H9 (cell line): ENCODE measurements around the gene PGAP6. TPM values are rescaled to one million over a fixed set of nuclear protein-coding genes. Genes with fewer than 3 reads are reported as not detected.

Experiments used
- DNase-seq: peaks from one replicate; pipeline ENCODE4 v3.0.0-alpha.2; 2017
- H2AFZ ChIP-seq: one replicate; pipeline ENCODE4 v1.6.1; 2013; ENCODE audit warnings: mild to moderate bottlenecking, low read length, control low read depth, moderate library complexity
- H2AK5ac ChIP-seq: 2 replicates; pipeline ENCODE4 v1.6.1; 2013; ENCODE audit warnings: low read length, control low read depth, mixed read lengths; ENCODE audit not compliant: insufficient read length
- H2BK120ac ChIP-seq: one replicate; pipeline ENCODE4 v1.6.1; 2013; ENCODE audit warnings: low read depth, mild to moderate bottlenecking, low read length, control low read depth, inconsistent platforms; ENCODE audit not compliant: poor library complexity, severe bottlenecking
- H2BK12ac ChIP-seq: 2 replicates; pipeline ENCODE4 v1.6.1; 2013; ENCODE audit warnings: low read length, control low read depth, mixed read lengths, low read depth; ENCODE audit not compliant: insufficient read length
- H2BK15ac ChIP-seq: 2 replicates; pipeline ENCODE4 v1.6.1; 2013; ENCODE audit warnings: low read depth, low read length, control low read depth
- H2BK20ac ChIP-seq: one replicate; pipeline ENCODE4 v1.6.1; 2013; ENCODE audit warnings: low read depth, mild to moderate bottlenecking, low read length, control low read depth, inconsistent platforms; ENCODE audit not compliant: poor library complexity, severe bottlenecking
- H2BK5ac ChIP-seq: 2 replicates; pipeline ENCODE4 v1.6.1; 2013; ENCODE audit warnings: low read length, control low read depth, mixed read lengths; ENCODE audit not compliant: insufficient read length
- H3K14ac ChIP-seq: 2 replicates; pipeline ENCODE4 v1.6.1; 2013; ENCODE audit warnings: low read length, control low read depth; ENCODE audit not compliant: insufficient read depth
- H3K18ac ChIP-seq: 2 replicates; pipeline ENCODE4 v1.6.1; 2013; ENCODE audit warnings: low read depth, mild to moderate bottlenecking, mixed read lengths, low read length, control low read depth; ENCODE audit not compliant: insufficient read length
- H3K23ac ChIP-seq: 2 replicates; pipeline ENCODE4 v1.6.1; 2013; ENCODE audit warnings: low read length, control low read depth, mixed read lengths, low read depth; ENCODE audit not compliant: insufficient read length
- H3K23me2 ChIP-seq: 2 replicates; pipeline ENCODE4 v1.6.1; 2013; ENCODE audit warnings: low read depth, mild to moderate bottlenecking, mixed read lengths, low read length, control low read depth; ENCODE audit not compliant: insufficient read length, poor library complexity, severe bottlenecking
- H3K27ac ChIP-seq: 2 replicates; pipeline ENCODE4 v1.5.1; 2013; ENCODE audit warnings: low read length, control low read depth, mixed read lengths, low read depth; ENCODE audit not compliant: insufficient read length
- H3K27me3 ChIP-seq: 2 replicates; pipeline ENCODE4 v1.6.1; 2013; ENCODE audit warnings: low read length, control low read depth, inconsistent platforms; ENCODE audit not compliant: insufficient read depth
- H3K4ac ChIP-seq: 2 replicates; pipeline ENCODE4 v1.6.1; 2013; ENCODE audit warnings: low read depth, mild to moderate bottlenecking, control low read depth, inconsistent platforms, low read length, moderate library complexity
- H3K4me1 ChIP-seq: 2 replicates; pipeline ENCODE4 v1.6.1; 2013; ENCODE audit warnings: low read length, control low read depth, inconsistent platforms; ENCODE audit not compliant: insufficient read depth
- H3K4me2 ChIP-seq: 2 replicates; pipeline ENCODE4 v1.6.1; 2013; ENCODE audit warnings: low read length, control low read depth, mixed read lengths; ENCODE audit not compliant: insufficient read length, insufficient read depth
- H3K56ac ChIP-seq: 2 replicates; pipeline ENCODE4 v1.6.1; 2013; ENCODE audit warnings: low read depth, mild to moderate bottlenecking, mixed read lengths, low read length, control low read depth; ENCODE audit not compliant: insufficient read length
- H3K79me1 ChIP-seq: 2 replicates; pipeline ENCODE4 v1.6.1; 2013; ENCODE audit warnings: low read depth, mild to moderate bottlenecking, moderate library complexity, low read length, control low read depth, inconsistent platforms; ENCODE audit not compliant: insufficient read depth, poor library complexity, severe bottlenecking
- H3K79me2 ChIP-seq: 2 replicates; pipeline ENCODE4 v1.6.1; 2013; ENCODE audit warnings: low read length, control low read depth, inconsistent platforms; ENCODE audit not compliant: insufficient read depth
- H3K9ac ChIP-seq: 2 replicates; pipeline ENCODE4 v1.6.1; 2013; ENCODE audit warnings: low read length, control low read depth, mixed read lengths; ENCODE audit not compliant: insufficient read length; ENCODE audit errors: extremely low read depth
- H3K9me3 ChIP-seq: one replicate; pipeline ENCODE4 v1.6.1; 2013; ENCODE audit warnings: low read depth, low read length, inconsistent platforms; ENCODE audit not compliant: control insufficient read depth
- H3T11ph ChIP-seq: one replicate; pipeline ENCODE4 v1.6.1; 2013; ENCODE audit warnings: mild to moderate bottlenecking, low read length, control low read depth, inconsistent platforms
- H4K20me1 ChIP-seq: one replicate; pipeline ENCODE4 v1.6.1; 2013; ENCODE audit not compliant: control insufficient read depth, insufficient read length, insufficient read depth
- H4K5ac ChIP-seq: 2 replicates; pipeline ENCODE4 v1.6.1; 2013; ENCODE audit warnings: low read depth, mild to moderate bottlenecking, mixed read lengths, low read length, control low read depth; ENCODE audit not compliant: insufficient read length
- H4K8ac ChIP-seq: replicated peaks from 2 replicates; pipeline ENCODE4 v1.6.1; 2013; ENCODE audit warnings: low read length, control low read depth, mixed read lengths, low read depth; ENCODE audit not compliant: insufficient read length
- H4K91ac ChIP-seq: 2 replicates; pipeline ENCODE4 v1.6.1; 2013; ENCODE audit warnings: low read depth, mild to moderate bottlenecking, moderate library complexity, mixed read lengths, low read length, control low read depth; ENCODE audit not compliant: insufficient read length
- H3K27ac Mint-ChIP-seq, 3 experiments: 2 replicates in 2 of 3; 3 replicates in 1 of 3; pipeline ENCODE4 v1.8.0; 2020 to 2021; ENCODE audit warnings: mixed read lengths in 3 of 3, mild to moderate bottlenecking in 1 of 3, moderate library complexity in 1 of 3
- H3K27me3 Mint-ChIP-seq: 2 replicates; pipeline ENCODE4 v1.8.0; 2021; ENCODE audit warnings: low read depth, mild to moderate bottlenecking, moderate library complexity, mixed read lengths
- H3K36me3 Mint-ChIP-seq, 3 experiments: 2 replicates in 2 of 3; 3 replicates in 1 of 3; pipeline ENCODE4 v1.8.0; 2020 to 2021; ENCODE audit warnings: low read depth in 3 of 3, mixed read lengths in 3 of 3; ENCODE audit not compliant: insufficient read depth in 1 of 3
- H3K4me1 Mint-ChIP-seq, 2 experiments: 2 replicates each; pipeline ENCODE4 v1.8.0; 2020; ENCODE audit warnings: mixed read lengths in 2 of 2
- H3K4me3 Mint-ChIP-seq, 2 experiments: 2 replicates in 1 of 2; 3 replicates in 1 of 2; pipeline ENCODE4 v1.8.0; 2020 to 2021; ENCODE audit warnings: mild to moderate bottlenecking in 2 of 2, mixed read lengths in 2 of 2, moderate library complexity in 1 of 2
- H3K9me3 Mint-ChIP-seq, 2 experiments: 2 replicates in 1 of 2; 3 replicates in 1 of 2; pipeline ENCODE4 v1.8.0; 2020; ENCODE audit warnings: mild to moderate bottlenecking in 2 of 2, mixed read lengths in 2 of 2, moderate library complexity in 1 of 2
- CTCF ChIP-seq: fragments of 200-600 bp; sonication (generic); conservative IDR thresholded peaks from 3 replicates; pipeline ENCODE4 v1.8.0; 2021; ENCODE audit warnings: antibody characterized with exemption, mild to moderate bottlenecking
- WGBS: extraction: QIAGEN DNeasy Blood & Tissue Kit; methylation state at CpG from one replicate; pipeline ENCODE4 v1.1.7; 2013; ENCODE audit warnings: missing lambda C conversion rate, low lambda C conversion rate, mixed read lengths; ENCODE audit not compliant: insufficient read length; ENCODE audit errors: extremely low coverage; 5-methylcytosine and 5-hydroxymethylcytosine counted together
- total RNA-seq: library from RNA; stranded (reverse); gene quantifications from 2 replicates; pipeline ENCODE4 v1.2.1, GENCODE V29; 2021

PGAP6 gene
- total RNA-seq, 1 experiment from 2014 or later = 111 TPM

GRCh38 chr16:337975-338575 lies 43.7 kb downstream of the PGAP6 start:
- Histone ChIP-seq H4K91ac (no peak overlapping the region), H3K23me2 (no peaks in the 10 kb centered on the region), H3K4ac (no peak overlapping the region), H2AFZ (no peak overlapping the region), H3K56ac (no peak overlapping the region), H3K4me1 (no peaks in the 10 kb centered on the region; the same call in 1 of the 2 replicates), H2BK5ac (no peak overlapping the region), H4K8ac (no peak overlapping the region), H3K79me2 (peaks cover 49% of the 10 kb centered on the region; the same call in 1 of the 2 replicates), H3K27ac (no peak overlapping the region), H3K18ac (no peak overlapping the region), H3K14ac (no peak overlapping the region; the same call in 1 of the 2 replicates), H2BK12ac (no peak overlapping the region), H2BK15ac (no peak overlapping the region), H2BK120ac (no peak overlapping the region), H3K79me1 (peaks cover 1% of the 10 kb centered on the region), H4K20me1 (peaks cover 6% of the 10 kb centered on the region), H3K9ac (no peak overlapping the region), H2AK5ac (no peak overlapping the region), H3K9me3 (no peaks in the 10 kb centered on the region), H3K4me2 (no peak overlapping the region), H3T11ph (no peak overlapping the region), H3K27me3 (no peaks in the 10 kb centered on the region), H4K5ac (no peak overlapping the region), H3K23ac (no peak overlapping the region), H2BK20ac (no peak overlapping the region)
- H3K4me3 Mint-ChIP-seq = no peak overlapping the region
- WGBS = no CpG with 5 or more reads among the region's 21 CpGs
- no peaks in the 10 kb centered on the region for H3K27me3 Mint-ChIP-seq
- no peak for DNase-seq
- H3K27ac Mint-ChIP-seq = peak overlapping the region in 1 of 3 experiments; percentile 48; a peak in 2 of 7 replicates
- H3K36me3 Mint-ChIP-seq = peaks cover 13 to 22% (median 13%) of the 10 kb centered on the region in 3 experiments
- TF ChIP-seq CTCF = no peak
- H3K9me3 Mint-ChIP-seq = no peaks in the 10 kb centered on the region; a peak in 1 of 5 replicates
- H3K4me1 Mint-ChIP-seq = peaks cover 11 to 12% of the 10 kb centered on the region in 2 experiments
